HepG2 (cell line): ENCODE results near the gene ARHGDIA. TPM values are rescaled to one million over a fixed set of nuclear protein-coding genes. Genes with fewer than 3 reads are reported as not detected.
A peak's percentile ranks its signal among the peaks of the same experiment; 100 is the strongest.

Source experiments
- ATF3 ChIP-seq: sonication (generic); formaldehyde crosslinking; IDR thresholded peaks from 2 replicates; pipeline ENCODE4 v1.4.0; 2020; ENCODE audit warnings: missing genetic modification reagents
- DDIT3 ChIP-seq: sonication (generic); formaldehyde crosslinking; IDR thresholded peaks from 2 replicates; pipeline ENCODE4 v1.4.0; 2020; ENCODE audit warnings: mild to moderate bottlenecking, missing genetic modification reagents
- E2F5 ChIP-seq: sonication (generic); formaldehyde crosslinking; conservative IDR thresholded peaks from 2 replicates; pipeline ENCODE4 v1.4.0; 2020; ENCODE audit warnings: missing genetic modification reagents
- EP300 ChIP-seq, 3 experiments: sonication (generic) in 1 of 3; formaldehyde crosslinking in 1 of 3; IDR thresholded peaks; 2 replicates each; pipeline versions ENCODE4 v1.5.1 to v1.6.1; 2011 to 2020; ENCODE audit warnings: low read depth in 2 of 3, low read length in 2 of 3, borderline replicate concordance in 1 of 3, improper control_type of control experiment in 1 of 3, mild to moderate bottlenecking in 1 of 3, missing genetic modification reagents in 1 of 3, moderate library complexity in 1 of 3
- GABPB1 ChIP-seq: IDR thresholded peaks from 2 replicates; pipeline ENCODE4 v1.6.1; 2016; ENCODE audit warnings: mild to moderate bottlenecking, missing genetic modification reagents, moderate library complexity, missing compliant biosample characterization
- MBD4 ChIP-seq: IDR thresholded peaks from 2 replicates; pipeline ENCODE4 v1.6.1; 2012; ENCODE audit warnings: low read length, inconsistent platforms, borderline replicate concordance
- MEF2D ChIP-seq: sonication (generic); formaldehyde crosslinking; IDR thresholded peaks from 2 replicates; pipeline ENCODE4 v1.5.1; 2020; ENCODE audit warnings: mild to moderate bottlenecking, missing genetic modification reagents
- RAD51 ChIP-seq: fragments of 450-650 bp; IDR thresholded peaks from 2 replicates; pipeline ENCODE4 v1.6.1; 2016; ENCODE audit warnings: borderline replicate concordance
- SNRNP70 ChIP-seq: fragments of 200-400 bp; formaldehyde crosslinking; IDR thresholded peaks from 2 replicates; pipeline ENCODE4 v1.6.1; 2017; ENCODE audit warnings: mild to moderate bottlenecking, low read depth, low read length, moderate library complexity
- TBP ChIP-seq: sonication (generic); formaldehyde crosslinking; IDR thresholded peaks from 2 replicates; pipeline ENCODE4 v1.5.0; 2020; ENCODE audit warnings: missing genetic modification reagents
- TRIM24 ChIP-seq: sonication (generic); formaldehyde crosslinking; IDR thresholded peaks from 2 replicates; pipeline ENCODE4 v1.8.0; 2022; ENCODE audit warnings: mild to moderate bottlenecking, missing genetic modification reagents
- ZNF18 ChIP-seq: sonication (generic); formaldehyde crosslinking; IDR thresholded peaks from 2 replicates; pipeline ENCODE4 v1.8.0; 2022; ENCODE audit warnings: mild to moderate bottlenecking, missing genetic modification reagents; ENCODE audit not compliant: insufficient replicate concordance
- ZNF235 ChIP-seq: sonication (generic); formaldehyde crosslinking; IDR thresholded peaks from 2 replicates; pipeline ENCODE4 v1.8.1; 2023; ENCODE audit warnings: mild to moderate bottlenecking, missing genetic modification reagents, borderline replicate concordance
- ZNF788 ChIP-seq: sonication (generic); formaldehyde crosslinking; IDR thresholded peaks from 2 replicates; pipeline ENCODE4 v1.5.0; 2020; ENCODE audit warnings: mild to moderate bottlenecking, missing genetic modification reagents, borderline replicate concordance
- ZNF816 ChIP-seq: sonication (generic); formaldehyde crosslinking; IDR thresholded peaks from 2 replicates; pipeline ENCODE4 v1.8.0; 2022; ENCODE audit warnings: missing genetic modification reagents, mild to moderate bottlenecking, borderline replicate concordance
- ZSCAN31 ChIP-seq: sonication (generic); formaldehyde crosslinking; IDR thresholded peaks from 2 replicates; pipeline ENCODE4 v1.5.0; 2020; ENCODE audit warnings: low read depth, mild to moderate bottlenecking, missing genetic modification reagents
- polyA plus RNA-seq, 8 experiments: library from polyadenylated mRNA; depleted of rRNA in 3 of 8; stranded (reverse) in 7 of 8; unstranded in 1 of 8; fragments of >200 nt; fragmentation: Illumina TruSeq in 4 of 8; extraction: Trizol in 4 of 8; gene quantifications; 2 replicates each; pipeline versions ENCODE4 v1.2.1 to v1.2.3, GENCODE V29; 2011 to 2016; ENCODE audit warnings: low read depth in 4 of 8, missing spikeins in 1 of 8, mixed read lengths in 1 of 8; ENCODE audit not compliant: insufficient read depth in 1 of 8
- total RNA-seq, 5 experiments: library from RNA; depleted of rRNA; stranded (reverse); fragments of >200 nt; fragmentation: Illumina TruSeq; extraction: Trizol; gene quantifications; 2 replicates each; pipeline ENCODE4 v1.2.3, GENCODE V29; 2016; ENCODE audit warnings: low read depth in 1 of 5
- TF ChIP-seq, protein P1 (sequence below): sonication (generic); formaldehyde crosslinking; IDR thresholded peaks from 2 replicates; pipeline ENCODE4 v1.5.1; 2020; ENCODE audit warnings: mild to moderate bottlenecking, missing genetic modification reagents, borderline replicate concordance

Gene ARHGDIA
- total and polyA plus RNA-seq, 2 of the 13 experiments (the other 11 are each of a cell fraction or from before 2014, with no cell fraction given), result 40.0 to 64.0 TPM

GRCh38 chr17:81909966-81910839 lies 39.1 kb upstream of the ARHGDIA start (continued):
- TF ChIP-seq MBD4 (no peak), E2F5 (CRISPR knock-in tag) (0 out of 2 replicates have a peak, but pooled peaks have one; percentile 21), RAD51 (no peak), MEF2D (CRISPR knock-in tag) (peak; percentile 70; the same call in 1 of the 2 replicates), TBP (CRISPR knock-in tag) (no peak), SNRNP70 (no peak), EP300 (IDR thresholded peaks at IDR 0.05; ENCODE audit: low read depth in 2 of 2, low read length in 2 of 2) (peak; percentile 72 to 79; a peak in 3 of 4 replicates), EP300 (CRISPR knock-in tag; IDR thresholded peaks at IDR 0.05; ENCODE audit: borderline replicate concordance) (peak; percentile 75), GABPB1 (CRISPR knock-in tag) (peak; percentile 66), ATF3 (CRISPR knock-in tag) (no peak), ZNF816 (CRISPR knock-in tag) (no peak; the same call in 1 of the 2 replicates), ZNF235 (CRISPR knock-in tag) (0 out of 2 replicates have a peak, but pooled peaks have one; percentile 16), ZNF788 (peak; percentile 83; the same call in 1 of the 2 replicates), DDIT3 (CRISPR knock-in tag) (no peak), ZNF18 (CRISPR knock-in tag) (peak; percentile 83), TRIM24 (CRISPR knock-in tag) (no peak), ZSCAN31 (CRISPR knock-in tag) (peak; percentile 33; the same call in 1 of the 2 replicates)
- TF ChIP-seq, protein P1, sequence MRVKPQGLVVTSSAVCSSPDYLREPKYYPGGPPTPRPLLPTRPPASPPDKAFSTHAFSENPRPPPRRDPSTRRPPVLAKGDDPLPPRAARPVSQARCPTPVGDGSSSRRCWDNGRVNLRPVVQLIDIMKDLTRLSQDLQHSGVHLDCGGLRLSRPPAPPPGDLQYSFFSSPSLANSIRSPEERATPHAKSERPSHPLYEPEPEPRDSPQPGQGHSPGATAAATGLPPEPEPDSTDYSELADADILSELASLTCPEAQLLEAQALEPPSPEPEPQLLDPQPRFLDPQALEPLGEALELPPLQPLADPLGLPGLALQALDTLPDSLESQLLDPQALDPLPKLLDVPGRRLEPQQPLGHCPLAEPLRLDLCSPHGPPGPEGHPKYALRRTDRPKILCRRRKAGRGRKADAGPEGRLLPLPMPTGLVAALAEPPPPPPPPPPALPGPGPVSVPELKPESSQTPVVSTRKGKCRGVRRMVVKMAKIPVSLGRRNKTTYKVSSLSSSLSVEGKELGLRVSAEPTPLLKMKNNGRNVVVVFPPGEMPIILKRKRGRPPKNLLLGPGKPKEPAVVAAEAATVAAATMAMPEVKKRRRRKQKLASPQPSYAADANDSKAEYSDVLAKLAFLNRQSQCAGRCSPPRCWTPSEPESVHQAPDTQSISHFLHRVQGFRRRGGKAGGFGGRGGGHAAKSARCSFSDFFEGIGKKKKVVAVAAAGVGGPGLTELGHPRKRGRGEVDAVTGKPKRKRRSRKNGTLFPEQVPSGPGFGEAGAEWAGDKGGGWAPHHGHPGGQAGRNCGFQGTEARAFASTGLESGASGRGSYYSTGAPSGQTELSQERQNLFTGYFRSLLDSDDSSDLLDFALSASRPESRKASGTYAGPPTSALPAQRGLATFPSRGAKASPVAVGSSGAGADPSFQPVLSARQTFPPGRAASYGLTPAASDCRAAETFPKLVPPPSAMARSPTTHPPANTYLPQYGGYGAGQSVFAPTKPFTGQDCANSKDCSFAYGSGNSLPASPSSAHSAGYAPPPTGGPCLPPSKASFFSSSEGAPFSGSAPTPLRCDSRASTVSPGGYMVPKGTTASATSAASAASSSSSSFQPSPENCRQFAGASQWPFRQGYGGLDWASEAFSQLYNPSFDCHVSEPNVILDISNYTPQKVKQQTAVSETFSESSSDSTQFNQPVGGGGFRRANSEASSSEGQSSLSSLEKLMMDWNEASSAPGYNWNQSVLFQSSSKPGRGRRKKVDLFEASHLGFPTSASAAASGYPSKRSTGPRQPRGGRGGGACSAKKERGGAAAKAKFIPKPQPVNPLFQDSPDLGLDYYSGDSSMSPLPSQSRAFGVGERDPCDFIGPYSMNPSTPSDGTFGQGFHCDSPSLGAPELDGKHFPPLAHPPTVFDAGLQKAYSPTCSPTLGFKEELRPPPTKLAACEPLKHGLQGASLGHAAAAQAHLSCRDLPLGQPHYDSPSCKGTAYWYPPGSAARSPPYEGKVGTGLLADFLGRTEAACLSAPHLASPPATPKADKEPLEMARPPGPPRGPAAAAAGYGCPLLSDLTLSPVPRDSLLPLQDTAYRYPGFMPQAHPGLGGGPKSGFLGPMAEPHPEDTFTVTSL, result no peak
